ENCODE results near the gene CWC25. TPM values are rescaled to one million over a fixed set of nuclear protein-coding genes. Genes with fewer than 3 reads are reported as not detected.

Gene CWC25
- total and polyA plus RNA-seq, 2 of the 13 experiments (the other 11 are each of a cell fraction or from before 2014, with no cell fraction given), result 15.6 to 22.7 TPM

DNA sequence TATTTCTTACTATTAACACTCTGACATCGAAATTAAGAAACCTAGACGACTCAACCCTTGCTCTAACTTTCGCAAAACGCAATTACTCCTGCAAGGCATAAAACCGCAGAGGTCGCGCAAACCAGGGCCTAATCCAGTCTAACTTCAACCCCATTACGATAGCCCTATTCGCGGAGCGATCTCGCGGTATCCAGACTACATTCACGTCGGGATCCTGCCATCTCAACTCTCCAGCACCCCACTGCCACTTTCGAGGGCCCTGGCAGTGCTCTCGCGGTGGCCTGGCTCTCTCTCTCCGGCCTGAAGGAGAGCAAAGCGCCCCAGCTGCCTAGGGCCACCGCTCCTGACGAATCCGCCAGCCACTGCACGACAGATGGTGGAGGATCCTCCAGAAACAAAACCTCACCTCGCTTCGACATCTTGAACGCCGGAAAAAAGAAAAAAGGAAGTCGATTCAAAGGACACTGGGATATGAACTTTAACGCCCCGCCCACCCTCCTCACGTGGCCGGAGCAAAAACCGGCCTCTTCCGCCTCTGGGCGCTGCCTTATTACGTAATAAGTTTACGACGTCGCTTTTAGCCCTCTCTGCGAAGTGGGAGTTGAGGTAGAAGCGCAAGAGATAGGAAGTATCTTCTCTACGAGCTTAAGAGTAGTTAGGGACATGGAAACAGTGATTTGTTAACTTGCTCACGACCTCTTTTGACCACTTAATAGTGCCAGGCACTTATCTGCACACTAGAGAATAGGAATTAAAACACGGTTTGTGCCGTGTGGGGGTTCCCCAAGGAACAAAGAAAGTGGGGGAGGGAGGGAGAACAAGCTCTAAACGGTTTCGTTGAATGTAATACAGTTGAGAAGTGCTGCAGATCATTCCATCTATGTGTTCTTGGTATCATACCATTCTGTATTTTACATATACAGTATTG lies 28.4 kb upstream of the CWC25 start, which contains the start of gene RPL23 (continued):
- TF ChIP-seq TOE1 (CRISPR knock-in tag; IDR thresholded peaks at IDR 0.05), result peak; percentile 86
- peak; percentile 80; the same call in 1 of the 2 replicates for TF ChIP-seq ZSCAN21 (CRISPR knock-in tag; IDR thresholded peaks at IDR 0.05; ENCODE audit: borderline replicate concordance)
- peak; percentile 73 for TF ChIP-seq NCOA1 (CRISPR knock-in tag; IDR thresholded peaks at IDR 0.05)
- TF ChIP-seq, protein P1, sequence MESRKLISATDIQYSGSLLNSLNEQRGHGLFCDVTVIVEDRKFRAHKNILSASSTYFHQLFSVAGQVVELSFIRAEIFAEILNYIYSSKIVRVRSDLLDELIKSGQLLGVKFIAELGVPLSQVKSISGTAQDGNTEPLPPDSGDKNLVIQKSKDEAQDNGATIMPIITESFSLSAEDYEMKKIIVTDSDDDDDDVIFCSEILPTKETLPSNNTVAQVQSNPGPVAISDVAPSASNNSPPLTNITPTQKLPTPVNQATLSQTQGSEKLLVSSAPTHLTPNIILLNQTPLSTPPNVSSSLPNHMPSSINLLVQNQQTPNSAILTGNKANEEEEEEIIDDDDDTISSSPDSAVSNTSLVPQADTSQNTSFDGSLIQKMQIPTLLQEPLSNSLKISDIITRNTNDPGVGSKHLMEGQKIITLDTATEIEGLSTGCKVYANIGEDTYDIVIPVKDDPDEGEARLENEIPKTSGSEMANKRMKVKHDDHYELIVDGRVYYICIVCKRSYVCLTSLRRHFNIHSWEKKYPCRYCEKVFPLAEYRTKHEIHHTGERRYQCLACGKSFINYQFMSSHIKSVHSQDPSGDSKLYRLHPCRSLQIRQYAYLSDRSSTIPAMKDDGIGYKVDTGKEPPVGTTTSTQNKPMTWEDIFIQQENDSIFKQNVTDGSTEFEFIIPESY (CRISPR knock-in tag; IDR thresholded peaks at IDR 0.05), result peak; percentile 61; the same call in 1 of the 2 replicates
- peak; percentile 99 for TF ChIP-seq NRL (CRISPR knock-in tag; IDR thresholded peaks at IDR 0.05; ENCODE audit: borderline replicate concordance)
- TF ChIP-seq ZNF33A (CRISPR knock-in tag; IDR thresholded peaks at IDR 0.05; ENCODE audit: borderline replicate concordance), result no peak; the same call in 1 of the 2 replicates
- TF ChIP-seq, protein P2, sequence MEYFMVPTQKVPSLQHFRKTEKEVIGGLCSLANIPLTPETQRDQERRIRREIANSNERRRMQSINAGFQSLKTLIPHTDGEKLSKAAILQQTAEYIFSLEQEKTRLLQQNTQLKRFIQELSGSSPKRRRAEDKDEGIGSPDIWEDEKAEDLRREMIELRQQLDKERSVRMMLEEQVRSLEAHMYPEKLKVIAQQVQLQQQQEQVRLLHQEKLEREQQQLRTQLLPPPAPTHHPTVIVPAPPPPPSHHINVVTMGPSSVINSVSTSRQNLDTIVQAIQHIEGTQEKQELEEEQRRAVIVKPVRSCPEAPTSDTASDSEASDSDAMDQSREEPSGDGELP (IDR thresholded peaks at IDR 0.05; ENCODE audit: borderline replicate concordance, low read depth), result no peak
- TF ChIP-seq FOXP1 (IDR thresholded peaks at IDR 0.05), result peak; percentile 33; the same call in 1 of the 2 replicates
- peak; percentile 66 for TF ChIP-seq FOXP1 (CRISPR knock-in tag; IDR thresholded peaks at IDR 0.05)
- TF ChIP-seq HOXD1 (CRISPR knock-in tag; IDR thresholded peaks at IDR 0.05), result peak; percentile 87; the same call in 1 of the 2 replicates
- no peak for TF ChIP-seq MAZ (IDR thresholded peaks at IDR 0.05; ENCODE audit: borderline replicate concordance, low read depth, low read length)
- TF ChIP-seq MAZ (CRISPR knock-in tag; IDR thresholded peaks at IDR 0.05; ENCODE audit: low read depth), result no peak; the same call in none of the 2 replicates
- peak; percentile 68; the same call in 1 of the 2 replicates for TF ChIP-seq ZFP82 (CRISPR knock-in tag; IDR thresholded peaks at IDR 0.05; ENCODE audit: borderline replicate concordance)
- TF ChIP-seq, protein P3, sequence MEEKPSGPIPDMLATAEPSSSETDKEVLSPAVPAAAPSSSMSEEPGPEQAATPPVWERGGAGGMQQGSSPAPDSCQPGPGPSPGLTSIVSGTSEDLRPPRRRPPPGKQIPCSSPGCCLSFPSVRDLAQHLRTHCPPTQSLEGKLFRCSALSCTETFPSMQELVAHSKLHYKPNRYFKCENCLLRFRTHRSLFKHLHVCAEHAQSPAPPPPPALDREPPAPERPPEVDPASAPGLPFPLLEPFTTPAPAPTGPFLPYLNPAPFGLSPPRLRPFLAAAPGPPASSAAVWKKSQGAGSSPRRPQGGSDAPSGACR (CRISPR knock-in tag; IDR thresholded peaks at IDR 0.05), result peak; percentile 69; the same call in 1 of the 2 replicates
- TF ChIP-seq, protein P4, sequence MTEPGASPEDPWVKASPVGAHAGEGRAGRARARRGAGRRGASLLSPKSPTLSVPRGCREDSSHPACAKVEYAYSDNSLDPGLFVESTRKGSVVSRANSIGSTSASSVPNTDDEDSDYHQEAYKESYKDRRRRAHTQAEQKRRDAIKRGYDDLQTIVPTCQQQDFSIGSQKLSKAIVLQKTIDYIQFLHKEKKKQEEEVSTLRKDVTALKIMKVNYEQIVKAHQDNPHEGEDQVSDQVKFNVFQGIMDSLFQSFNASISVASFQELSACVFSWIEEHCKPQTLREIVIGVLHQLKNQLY (CRISPR knock-in tag; IDR thresholded peaks at IDR 0.05), result 0 out of 2 replicates have a peak, but pooled peaks have one; percentile 27
- TF ChIP-seq, protein P5, sequence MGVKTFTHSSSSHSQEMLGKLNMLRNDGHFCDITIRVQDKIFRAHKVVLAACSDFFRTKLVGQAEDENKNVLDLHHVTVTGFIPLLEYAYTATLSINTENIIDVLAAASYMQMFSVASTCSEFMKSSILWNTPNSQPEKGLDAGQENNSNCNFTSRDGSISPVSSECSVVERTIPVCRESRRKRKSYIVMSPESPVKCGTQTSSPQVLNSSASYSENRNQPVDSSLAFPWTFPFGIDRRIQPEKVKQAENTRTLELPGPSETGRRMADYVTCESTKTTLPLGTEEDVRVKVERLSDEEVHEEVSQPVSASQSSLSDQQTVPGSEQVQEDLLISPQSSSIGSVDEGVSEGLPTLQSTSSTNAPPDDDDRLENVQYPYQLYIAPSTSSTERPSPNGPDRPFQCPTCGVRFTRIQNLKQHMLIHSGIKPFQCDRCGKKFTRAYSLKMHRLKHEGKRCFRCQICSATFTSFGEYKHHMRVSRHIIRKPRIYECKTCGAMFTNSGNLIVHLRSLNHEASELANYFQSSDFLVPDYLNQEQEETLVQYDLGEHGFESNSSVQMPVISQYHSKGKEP (CRISPR knock-in tag; IDR thresholded peaks at IDR 0.05), result peak; percentile 40; the same call in 1 of the 2 replicates
- peak; percentile 88; the same call in 1 of the 2 replicates for TF ChIP-seq KLF13 (CRISPR knock-in tag; IDR thresholded peaks at IDR 0.05)
- TF ChIP-seq FOXM1 (CRISPR knock-in tag; IDR thresholded peaks at IDR 0.05), result peak; percentile 45; the same call in 1 of the 2 replicates
- TF ChIP-seq ZNF510 (CRISPR knock-in tag; IDR thresholded peaks at IDR 0.05; ENCODE audit: low read depth), result peak; percentile 89
- TF ChIP-seq, protein P6, sequence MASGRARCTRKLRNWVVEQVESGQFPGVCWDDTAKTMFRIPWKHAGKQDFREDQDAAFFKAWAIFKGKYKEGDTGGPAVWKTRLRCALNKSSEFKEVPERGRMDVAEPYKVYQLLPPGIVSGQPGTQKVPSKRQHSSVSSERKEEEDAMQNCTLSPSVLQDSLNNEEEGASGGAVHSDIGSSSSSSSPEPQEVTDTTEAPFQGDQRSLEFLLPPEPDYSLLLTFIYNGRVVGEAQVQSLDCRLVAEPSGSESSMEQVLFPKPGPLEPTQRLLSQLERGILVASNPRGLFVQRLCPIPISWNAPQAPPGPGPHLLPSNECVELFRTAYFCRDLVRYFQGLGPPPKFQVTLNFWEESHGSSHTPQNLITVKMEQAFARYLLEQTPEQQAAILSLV (CRISPR knock-in tag; IDR thresholded peaks at IDR 0.05; ENCODE audit: borderline replicate concordance), result peak; percentile 73
- TF ChIP-seq ZNF101 (CRISPR knock-in tag; IDR thresholded peaks at IDR 0.05; ENCODE audit: borderline replicate concordance, low read depth), result 0 out of 2 replicates have a peak, but pooled peaks have one; percentile 83

All from HepG2 (cell line).